Heart left ventricle (tissue), 13 donors: ENCODE data around the gene OR10A4.

Experiments used
- POLR2A ChIP-seq, 2 donors: fragments of 450-650 bp; IDR thresholded peaks; one replicate each; pipeline ENCODE4 v1.6.1; 2017; ENCODE audit warnings: antibody characterized with exemption in 2 of 2, mild to moderate bottlenecking in 2 of 2, moderate library complexity in 2 of 2
- TF ChIP-seq, protein P1 (sequence below), 12 donors: fragments of 200-600 bp; sonication (generic) in 4 of 12; IDR thresholded peaks; one replicate each; pipeline versions ENCODE4 v1.5.0 to v1.8.0; 2018 to 2022; ENCODE audit warnings: antibody characterized with exemption in 12 of 12, mild to moderate bottlenecking in 5 of 12
- donor health status: ischemic (EF 13 %, LVEDD 7.1; RV severe dilation, severe dysfunction).
- donor health status: DM: no; HTN: yes; CAD: no.
- donor health status: DM: no; HTN: no; CAD: no.
- donor health status: ischemic (EF 25% LVEDD 6.9; RV normal size, moderate dysfunction).
- donor health status: ischemic (EF 25% LVEDD 5.7; RV mildly dilated, moderate dysfunction).
- donor health status: ischemic (EF 35%, LVEDD 5.7; RV mildly dilated, moderate dysfunction).
- donor health status: nonischemic (EF 11% LVEDD 7.7; RV severe dilation, severe dysfunction).
- donor health status: DM: yes; HTN: yes; CAD: no.
- donor health status: PGD.
- donor health status: ischemic (EF 29% LVEDD 5.4; RV normal size, mild dysfunction).
- donor health status: nonischemic (EF 23%, LVEDD 6.1; RV moderate dilation, normal function).

DNA sequence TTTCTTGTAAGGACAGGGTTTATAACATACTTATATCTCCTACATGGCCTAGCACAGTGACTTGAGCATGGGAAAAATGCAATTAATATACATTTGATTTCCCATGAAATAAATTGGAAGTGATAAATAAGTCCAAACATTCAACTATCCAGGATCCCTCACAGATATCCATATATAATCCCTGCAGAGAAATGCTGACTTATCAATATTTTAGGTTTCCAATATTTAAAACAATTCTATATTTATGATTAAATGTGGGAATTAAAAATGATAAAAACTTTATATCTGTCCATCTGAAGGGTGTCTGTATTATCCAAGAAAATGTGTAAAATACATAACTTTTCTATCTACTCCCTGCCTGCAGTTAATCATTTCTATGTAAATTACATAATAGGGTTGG, 6.3 kb downstream of the OR10A4 start:
- TF ChIP-seq, protein P1, sequence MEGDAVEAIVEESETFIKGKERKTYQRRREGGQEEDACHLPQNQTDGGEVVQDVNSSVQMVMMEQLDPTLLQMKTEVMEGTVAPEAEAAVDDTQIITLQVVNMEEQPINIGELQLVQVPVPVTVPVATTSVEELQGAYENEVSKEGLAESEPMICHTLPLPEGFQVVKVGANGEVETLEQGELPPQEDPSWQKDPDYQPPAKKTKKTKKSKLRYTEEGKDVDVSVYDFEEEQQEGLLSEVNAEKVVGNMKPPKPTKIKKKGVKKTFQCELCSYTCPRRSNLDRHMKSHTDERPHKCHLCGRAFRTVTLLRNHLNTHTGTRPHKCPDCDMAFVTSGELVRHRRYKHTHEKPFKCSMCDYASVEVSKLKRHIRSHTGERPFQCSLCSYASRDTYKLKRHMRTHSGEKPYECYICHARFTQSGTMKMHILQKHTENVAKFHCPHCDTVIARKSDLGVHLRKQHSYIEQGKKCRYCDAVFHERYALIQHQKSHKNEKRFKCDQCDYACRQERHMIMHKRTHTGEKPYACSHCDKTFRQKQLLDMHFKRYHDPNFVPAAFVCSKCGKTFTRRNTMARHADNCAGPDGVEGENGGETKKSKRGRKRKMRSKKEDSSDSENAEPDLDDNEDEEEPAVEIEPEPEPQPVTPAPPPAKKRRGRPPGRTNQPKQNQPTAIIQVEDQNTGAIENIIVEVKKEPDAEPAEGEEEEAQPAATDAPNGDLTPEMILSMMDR (IDR thresholded peaks at IDR 0.05), result no peak
- TF ChIP-seq POLR2A (IDR thresholded peaks at IDR 0.05), result no peak
